ENCODE results near the gene DOCK4.

Gene DOCK4

DNA sequence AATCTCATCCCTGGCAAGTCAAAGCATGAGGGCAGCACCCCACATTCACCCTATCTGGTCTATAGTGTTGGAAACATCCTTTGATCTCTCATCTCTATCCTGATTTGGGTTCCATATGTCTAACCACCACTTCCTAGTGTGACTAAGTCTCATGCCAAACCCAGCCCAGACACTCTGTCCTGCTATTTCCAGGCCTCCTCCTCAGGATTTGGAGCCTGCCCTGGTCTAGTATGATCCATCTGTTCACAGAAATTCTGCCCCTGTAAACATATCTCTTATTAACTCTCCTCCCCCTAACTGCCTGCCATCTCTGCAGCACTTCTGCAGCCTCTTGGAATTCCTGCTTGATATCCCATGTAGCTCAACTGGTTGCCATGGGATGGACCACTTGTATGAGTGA lies 323.0 kb downstream of the DOCK4 start:
- DNase-seq = no peak

DNA sequence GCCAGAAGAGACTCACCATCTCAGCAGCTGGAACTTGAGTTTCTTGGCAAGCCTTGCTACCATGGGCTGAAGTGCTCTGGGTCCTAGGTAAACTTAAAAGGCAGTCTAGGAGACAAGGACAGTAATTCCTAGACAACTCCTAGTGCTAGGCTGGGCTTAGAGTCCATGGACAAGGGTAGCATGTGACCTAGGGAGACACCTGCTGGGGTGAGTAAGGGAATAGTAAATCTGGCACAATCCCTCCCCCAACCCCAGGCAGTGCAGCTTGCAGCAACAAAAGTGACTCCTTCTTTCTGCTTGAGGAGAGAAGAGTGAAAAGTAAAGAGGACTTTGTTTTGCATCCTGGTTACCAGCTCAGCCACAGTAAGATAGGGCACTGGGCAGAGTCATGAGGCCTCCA lies 327.4 kb downstream of the DOCK4 start:
- no peak for DNase-seq

DNA sequence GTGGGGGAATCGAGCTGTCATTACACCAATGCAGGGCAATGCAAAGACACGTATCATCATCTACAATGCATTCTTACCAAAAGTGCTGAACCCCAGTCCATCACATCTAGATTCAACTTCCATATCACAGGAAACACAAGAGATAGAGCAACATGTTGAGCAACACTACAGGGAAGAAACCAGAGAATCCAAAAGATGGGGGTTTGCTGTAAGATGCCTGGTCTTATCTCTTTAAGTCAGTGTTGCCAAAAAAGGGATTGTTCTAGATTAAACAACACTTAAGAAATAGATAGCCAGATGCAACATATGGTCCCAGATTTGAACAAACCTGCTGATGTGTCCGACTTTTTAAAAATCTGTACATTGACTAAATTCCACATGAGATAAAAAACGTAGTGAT lies 328.3 kb downstream of the DOCK4 start:
- DNase-seq = no peak

DNA sequence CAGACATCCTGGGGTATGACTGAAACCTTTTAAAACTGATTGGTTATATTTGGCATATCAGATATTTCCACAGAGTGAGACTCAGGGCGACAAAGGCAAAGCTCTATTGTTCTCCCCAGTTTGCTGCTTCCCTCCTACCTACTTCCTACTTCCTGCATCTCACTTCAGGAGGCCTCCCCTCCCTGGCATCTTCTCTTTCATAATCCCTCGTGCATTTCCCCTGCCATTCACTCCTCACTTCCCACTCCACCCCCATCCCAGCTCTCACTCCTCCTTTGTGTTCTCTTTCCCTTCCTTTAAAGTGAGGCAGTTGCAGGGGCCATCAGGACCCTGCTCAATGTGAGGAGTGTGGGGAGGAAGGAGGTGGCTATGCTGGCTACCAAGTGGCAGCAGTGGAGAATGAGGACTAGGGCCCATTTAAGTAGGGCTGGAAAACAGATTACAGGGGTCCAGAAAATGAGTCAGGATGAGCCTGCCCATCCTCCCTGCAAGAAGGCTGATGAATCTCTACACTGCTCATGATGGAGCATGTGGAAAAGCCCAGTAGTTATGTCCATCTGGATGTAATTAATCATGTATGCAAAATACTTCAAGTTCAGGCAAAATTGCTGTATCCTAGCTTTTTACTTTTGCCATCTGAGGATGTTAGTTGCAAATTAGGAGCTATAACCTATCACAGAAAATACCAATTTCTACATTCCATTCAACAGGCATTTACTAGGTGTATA lies 332.1 kb downstream of the DOCK4 start:
- no peak for DNase-seq

DNA sequence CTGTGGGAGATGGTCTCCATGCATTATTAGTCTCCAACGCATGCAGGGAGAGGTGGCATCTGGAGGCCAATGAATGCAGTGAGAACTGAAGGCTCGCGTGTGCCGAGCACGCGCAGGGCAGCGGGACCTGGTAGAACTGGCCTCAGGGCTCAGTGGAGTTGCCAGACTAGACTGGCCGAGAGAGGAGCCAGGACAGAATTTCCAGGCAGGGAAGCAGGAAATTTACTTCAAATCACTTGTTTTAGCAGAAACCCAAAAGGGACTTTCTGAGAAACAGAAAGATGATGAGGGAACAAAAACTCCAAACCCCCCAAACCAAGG lies 332.9 kb downstream of the DOCK4 start:
- no peak for DNase-seq

DNA sequence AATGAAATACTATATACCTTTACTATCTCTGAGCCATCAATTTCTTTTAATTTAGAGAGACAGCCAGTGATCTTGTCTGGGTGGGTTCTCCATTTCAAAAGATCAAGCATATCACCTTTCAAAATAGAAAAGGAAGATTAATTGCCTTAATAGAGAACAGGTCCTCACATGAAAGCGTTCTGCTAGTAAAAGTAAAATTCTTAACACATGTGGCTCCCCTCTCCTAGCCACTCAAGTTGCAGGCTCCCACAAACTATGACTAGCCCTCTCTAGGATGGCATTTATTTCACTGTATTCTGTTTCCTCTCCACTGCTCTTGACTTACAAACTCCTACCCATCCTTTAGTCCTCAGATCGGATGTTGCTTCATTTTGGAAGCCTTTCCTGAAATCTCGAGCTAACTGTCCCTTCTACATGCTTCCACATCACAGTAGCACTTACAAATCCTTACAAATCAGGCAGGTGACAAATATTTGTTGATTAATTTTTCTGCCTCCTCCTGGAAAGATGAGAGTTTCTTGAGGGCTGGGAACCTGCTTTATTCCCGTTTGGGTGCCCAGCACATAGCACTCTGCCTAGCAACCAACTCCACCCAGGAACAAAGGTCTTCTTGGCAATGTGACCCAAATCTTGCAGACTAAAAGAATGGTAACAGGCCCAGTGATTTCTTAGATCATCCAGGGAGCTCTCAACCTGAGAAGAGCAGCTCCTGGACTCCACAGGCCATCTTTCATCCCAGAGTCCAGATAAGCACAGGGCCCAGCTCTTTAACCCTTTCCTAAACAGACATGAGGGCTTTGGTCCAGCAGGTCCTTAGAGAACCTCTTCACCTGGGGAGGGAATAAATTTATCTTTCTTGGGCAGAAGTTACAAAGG lies 333.5 kb downstream of the DOCK4 start:
- DNase-seq = no peak

DNA sequence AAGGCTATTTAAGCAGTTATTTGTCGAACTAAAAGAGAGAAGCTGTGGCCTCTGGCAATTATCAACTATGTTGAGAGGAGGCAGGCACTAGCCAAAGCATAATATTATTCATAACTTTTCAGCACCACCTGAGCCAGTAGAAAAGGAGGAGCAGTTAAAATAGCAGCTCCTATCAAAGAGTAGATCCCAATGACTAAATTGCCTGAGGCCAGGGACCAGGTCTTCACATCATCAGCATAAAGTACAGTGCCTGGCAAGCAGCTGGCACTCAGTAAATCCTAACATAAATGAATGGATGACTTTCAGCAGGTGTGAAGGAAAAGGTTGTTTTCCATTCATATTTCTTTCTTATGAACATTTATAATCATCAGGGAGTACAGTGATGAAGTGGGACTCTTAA lies 334.9 kb downstream of the DOCK4 start:
- no peak for DNase-seq

DNA sequence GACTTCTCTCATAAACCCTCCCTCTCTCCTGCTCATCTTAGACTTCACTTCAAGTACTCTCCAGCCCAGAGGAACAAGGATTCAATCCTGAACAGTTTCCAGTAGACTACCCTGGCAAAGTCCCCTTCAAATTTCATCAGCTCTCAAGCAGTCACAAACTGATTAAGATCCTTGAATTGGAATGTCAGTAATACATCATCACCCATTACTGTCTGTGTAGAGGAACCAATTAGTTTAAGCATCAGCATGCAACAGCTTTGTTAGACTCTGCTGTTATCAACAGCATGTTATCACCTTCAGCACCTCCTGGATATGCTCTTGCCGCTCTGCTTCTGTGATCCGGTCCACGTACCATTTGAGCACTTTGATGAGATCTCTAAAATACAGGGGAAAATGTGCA lies 336.9 kb downstream of the DOCK4 start:
- no peak for DNase-seq

DNA sequence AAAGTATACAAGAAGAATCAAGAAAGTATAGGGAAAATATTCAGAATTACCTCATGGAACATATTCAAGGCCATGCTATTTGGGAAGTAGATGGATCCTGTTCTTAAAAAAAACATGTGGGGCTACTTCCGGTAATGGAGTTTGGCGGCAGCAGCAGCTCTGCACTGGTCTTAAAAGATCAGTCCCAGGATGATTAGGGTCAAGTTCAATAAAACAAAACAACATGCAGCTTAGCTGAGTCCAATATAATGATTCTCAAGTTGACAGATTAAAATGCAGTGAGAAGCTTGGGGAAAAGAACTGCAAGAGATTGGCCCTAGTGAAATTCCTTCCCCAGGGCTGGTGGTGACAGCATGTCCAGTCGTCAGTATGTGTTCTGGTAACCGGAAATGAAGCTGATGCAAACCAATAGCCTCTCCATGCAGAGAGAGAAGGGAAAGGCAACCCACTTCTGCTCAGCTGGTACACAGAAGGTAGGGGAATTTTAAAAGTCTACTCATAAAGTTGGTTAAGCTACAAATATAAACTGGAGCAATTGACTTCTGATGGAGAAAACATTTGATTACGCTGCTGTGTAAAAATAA lies 338.8 kb downstream of the DOCK4 start:
- no peak for DNase-seq

DNA sequence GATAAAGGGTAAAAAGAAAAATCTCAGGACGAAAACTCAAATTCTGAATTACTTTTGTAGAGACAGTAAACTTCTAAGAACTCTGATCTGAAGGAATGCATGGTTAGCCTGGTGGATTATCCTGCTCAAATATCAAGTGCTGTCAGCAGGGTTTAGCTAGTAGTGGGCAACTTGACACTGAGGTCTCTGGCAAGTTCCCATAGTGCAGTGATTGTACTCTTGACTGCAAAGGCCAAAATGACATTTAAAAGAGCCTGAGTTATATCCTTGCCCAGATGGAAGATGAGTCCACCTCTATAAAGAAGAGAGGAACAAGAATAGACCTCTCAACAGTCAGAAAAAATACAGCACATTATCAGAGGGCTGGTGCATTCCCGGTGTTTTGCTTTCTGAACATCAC lies 339.4 kb downstream of the DOCK4 start:
- no peak for DNase-seq

DNA sequence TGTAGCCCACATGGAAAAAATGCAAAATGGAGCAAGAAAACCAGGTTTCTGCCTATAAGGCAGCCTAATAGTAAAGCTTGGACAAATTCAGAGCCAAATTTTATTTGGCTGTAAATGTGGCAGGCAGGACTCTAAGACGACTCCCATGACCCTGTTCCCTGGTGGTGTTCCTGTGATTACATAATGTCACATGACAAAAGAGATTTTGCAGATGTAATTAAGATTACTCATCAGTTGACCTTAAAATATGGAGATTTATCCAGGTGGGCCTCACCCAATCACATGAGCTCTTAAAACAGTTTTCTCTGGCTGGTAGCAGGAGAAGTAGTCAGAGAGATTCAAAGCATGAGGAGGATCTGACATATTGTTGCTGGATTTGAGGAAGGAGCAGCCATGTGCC lies 340.8 kb downstream of the DOCK4 start:
- no peak for DNase-seq

DNA sequence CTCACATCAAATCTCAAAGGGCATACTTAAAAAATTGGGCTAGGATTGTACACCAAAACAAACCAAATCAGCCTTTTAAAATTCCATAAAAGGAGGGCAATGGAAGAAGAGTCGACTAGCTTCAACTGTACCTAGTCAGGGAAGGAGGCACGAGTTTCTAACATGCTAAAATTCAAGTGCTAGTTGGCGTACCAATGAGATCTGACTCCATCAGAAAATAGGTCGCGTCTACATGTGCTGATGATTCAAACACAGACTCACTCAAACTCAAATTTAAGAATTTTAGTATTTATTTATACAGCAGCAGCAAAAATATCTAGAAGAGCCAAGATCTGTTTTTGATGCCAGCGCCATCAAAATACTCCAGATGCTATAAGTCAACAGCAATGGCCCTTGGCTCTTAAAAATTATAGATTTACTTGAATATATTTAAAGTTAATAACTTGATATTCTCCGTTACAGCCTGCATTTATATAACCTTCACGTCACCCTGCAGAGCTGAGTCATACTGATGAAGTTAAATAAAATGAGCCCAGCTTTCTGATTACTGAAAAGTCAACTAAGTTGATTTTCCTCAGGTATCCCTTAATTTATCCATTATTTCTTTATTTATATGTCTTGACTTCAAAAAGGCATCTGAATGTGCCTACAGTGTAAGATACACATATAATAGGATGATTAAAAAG lies 341.8 kb downstream of the DOCK4 start:
- DNase-seq = no peak

DNA sequence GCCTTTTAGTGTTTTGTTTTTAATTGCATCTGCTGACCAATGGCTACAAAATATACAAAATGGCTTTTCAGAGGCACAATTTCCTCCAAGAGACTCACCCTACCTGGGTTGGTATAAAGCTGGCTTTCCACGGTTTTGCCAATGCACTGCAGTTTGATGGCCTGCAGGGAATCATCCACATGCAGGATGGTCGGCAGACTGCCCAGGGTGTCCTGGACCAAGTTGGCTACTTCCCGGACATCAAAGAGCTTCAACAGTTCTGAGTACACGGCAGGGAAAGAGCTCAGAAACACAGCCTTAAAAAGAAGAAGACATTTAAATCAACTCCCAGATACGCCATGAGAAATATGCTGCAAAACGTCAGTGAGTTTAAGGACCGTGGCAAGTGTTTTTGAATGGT lies 342.9 kb downstream of the DOCK4 start:
- DNase-seq = no peak

DNA sequence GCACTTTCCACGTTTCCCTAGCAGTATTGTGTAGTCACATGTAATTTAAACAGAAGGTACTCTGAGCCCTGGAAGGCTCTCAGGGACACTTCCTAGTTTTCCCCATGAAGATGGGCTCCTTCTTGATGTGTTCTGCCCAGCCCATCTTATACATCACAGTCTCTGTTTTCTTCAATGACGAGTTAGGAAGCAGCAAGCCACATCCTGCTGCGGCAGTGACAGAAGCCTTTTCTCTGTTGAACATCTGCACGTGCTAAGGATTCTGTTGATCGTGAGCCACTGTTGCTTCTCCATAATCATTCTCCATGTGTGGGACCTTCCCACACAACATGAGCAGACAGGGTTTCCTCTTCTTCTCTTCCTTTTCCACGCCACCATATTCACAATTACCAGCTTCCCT lies 346.0 kb downstream of the DOCK4 start:
- DNase-seq = no peak

DNA sequence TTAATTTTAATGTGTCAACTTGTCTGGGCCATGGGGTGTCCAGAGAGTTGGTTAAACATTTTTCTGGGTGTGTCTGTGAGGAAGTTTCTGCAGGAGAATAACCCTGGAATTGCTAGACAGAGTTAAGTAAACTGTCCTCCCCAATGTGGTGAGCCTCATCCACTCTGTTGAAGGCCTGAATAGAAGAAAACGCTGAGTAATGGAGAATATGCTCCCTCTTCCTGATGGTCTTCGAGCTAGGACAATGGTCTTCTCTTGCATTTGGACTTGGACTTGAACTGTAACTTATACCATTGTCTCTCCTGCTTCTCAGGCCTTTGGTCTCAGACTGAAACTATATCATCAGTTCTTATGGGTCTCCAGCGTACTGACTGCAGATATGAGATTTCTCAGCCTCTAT lies 347.9 kb downstream of the DOCK4 start:
- DNase-seq = no peak

DNA sequence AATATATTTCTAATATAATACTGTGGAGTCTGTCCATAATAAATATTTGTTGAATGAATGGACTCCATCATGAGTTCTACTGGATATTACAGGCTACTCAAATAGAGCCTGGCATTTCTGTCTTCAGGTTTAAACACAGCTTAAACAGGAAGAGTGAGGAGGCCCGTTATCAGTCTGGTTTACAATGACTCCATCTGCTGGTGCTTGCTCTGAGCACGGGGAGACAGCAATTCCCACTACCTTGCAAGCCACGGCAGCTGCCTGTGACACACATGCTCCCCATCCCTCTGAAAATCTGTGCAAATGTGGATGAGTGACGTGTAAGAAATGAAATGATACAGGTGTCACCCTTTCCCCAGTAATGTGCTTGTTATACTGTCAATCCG lies 350.4 kb downstream of the DOCK4 start:
- no peak for DNase-seq

DNA sequence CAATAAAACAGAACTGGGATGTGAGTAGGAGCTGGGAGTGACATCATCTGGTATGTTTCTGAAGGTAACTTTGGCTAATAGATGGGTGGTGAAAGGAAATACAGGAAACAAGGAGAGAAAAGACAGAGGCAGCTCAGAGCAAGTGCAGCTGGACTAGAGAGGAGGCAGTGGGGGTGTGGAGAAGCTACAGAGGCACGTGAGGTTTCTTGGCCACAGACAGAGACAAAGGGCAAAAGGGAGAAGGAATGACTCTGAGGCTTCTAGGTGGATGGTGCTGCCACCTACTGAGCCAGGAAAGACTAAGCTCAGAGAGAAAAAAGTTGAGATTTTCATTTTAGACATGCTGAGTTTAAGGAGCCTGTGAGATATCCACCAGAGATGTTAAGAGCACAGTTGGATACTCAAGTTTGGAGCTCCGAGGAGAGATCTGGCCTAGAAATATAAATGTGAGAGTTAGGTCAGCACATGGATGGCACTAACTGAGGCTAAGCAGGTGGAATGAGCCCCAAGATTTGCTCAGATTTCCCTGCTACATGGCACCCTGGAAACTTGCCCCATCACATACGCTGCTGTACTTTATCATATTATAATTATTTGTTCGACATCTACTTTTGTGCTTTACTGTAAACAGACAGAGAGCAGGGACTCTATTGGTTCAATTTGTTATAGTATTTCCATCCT lies 350.9 kb downstream of the DOCK4 start:
- DNase-seq = no peak

DNA sequence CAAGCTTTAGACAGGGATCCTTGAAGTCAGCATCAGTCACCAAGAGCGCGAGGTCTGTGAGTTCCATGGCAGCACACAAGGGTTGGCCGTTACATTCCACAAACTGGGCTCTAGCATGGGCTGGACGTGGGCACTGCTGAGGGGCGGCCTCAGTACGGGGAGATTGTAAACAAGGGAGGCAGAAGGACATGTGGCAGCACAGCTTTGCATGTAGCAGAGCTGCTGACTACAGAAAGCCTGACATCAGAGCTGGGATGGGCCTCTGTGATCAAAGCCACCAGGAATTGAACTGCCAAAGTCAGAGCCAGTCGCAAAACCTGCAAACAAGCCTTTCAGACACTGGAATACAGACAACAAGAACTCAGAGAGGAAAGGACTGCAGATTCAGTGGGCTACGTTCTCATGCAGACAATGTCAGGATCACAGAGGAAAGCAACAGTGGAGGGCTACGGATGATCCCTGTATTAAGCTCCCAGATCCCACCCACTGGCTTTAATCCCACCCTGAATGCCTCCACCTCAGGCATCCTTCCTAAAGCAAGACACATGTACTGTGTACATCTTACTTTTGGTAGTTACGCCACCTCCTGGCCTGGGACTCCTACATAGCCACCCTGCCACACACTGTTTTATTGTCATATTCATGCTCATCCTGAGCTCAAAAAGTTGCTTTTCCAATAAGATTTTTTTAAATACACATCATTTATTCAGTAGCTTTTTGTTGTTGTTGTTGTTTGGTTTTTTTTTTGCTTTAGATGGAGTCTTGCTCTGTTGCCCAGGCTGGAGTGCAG lies 352.8 kb downstream of the DOCK4 start:
- DNase-seq = no peak

DNA sequence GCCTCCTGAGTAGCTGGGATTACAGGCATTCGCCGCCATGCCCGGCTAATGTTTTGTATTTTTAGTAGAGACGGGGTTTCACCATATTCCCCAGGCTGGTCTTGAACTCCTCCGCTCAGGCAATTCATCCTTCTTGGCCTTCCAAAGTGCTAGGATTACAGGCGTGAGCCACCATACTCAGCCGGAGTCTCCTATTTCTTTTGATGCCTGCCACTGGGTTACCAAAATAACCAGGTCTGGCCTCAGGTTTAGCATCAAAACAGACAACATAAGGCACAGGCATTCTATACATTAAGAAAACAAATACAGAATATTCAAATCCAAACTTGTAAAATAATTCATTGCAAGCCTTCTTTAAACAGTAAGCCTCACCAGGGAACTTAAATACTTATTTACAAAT lies 354.1 kb downstream of the DOCK4 start:
- no peak for DNase-seq

DNA sequence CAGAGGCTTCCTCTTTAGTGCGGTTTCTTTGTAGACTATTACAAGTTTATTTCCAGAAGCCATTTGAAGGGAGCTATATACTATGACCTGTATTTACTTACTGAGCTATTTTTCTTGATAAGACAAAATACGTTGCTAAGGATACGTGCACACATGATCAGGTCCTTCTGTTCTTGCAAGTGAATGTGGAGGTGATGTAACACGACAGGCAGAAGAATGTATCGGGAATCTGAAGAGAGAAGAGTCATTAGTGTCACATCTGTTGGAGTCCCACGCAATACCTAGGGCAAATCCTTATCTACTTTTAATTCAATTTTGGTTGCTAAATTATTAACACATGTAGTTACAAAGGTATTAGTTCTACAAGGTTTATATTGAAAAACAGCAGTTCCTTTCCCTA lies 359.3 kb downstream of the DOCK4 start:
- no peak for DNase-seq

DNA sequence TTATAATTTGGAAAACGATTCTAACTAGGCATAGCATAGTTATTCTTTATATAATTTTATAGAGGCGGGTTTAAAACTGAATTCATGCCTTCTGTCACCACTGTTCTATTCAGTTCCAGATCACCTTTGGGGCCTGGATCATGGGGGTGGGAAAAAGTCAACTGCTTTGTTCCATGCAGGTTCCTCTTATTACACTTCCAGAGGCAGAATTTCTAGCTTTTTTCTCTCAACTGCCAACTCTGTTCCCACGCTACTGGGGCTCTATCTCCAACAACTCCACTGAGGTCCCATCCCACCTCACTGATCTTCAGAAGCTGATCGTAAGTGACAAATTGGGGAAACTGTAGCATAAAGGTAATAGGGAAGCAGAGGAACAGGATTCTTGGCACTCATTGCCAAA lies 360.3 kb downstream of the DOCK4 start:
- no peak for DNase-seq
